Progenitor cell of endocrine pancreas (in vitro differentiated cells): Measurements from ENCODE around the gene PLA2G4D. TPM values are rescaled to one million over a fixed set of nuclear protein-coding genes. Genes with fewer than 3 reads are reported as not detected.
"Not testable (repeated sequence)": the region's sequence is repeated elsewhere in the genome, so short reads cannot be mapped to it uniquely, and the experiment has no call there.

Experiments used
- DNase-seq: peaks from one replicate; pipeline ENCODE4 v3.0.0; 2021; ENCODE audit warnings: low spot score; ENCODE audit not compliant: unreplicated experiment
- H3K27ac Mint-ChIP-seq: 2 replicates; pipeline ENCODE4 v1.8.0; 2021; ENCODE audit warnings: mild to moderate bottlenecking, moderate library complexity, mixed read lengths
- H3K27me3 Mint-ChIP-seq: 2 replicates; pipeline ENCODE4 v1.8.0; 2021; ENCODE audit warnings: mixed read lengths
- H3K36me3 Mint-ChIP-seq: 2 replicates; pipeline ENCODE4 v1.8.0; 2022; ENCODE audit warnings: mixed read lengths; ENCODE audit not compliant: insufficient read depth
- H3K4me1 Mint-ChIP-seq: 2 replicates; pipeline ENCODE4 v1.8.0; 2021; ENCODE audit warnings: low read depth, mixed read lengths
- H3K4me3 Mint-ChIP-seq: 2 replicates; pipeline ENCODE4 v1.8.0; 2021; ENCODE audit warnings: low read depth, mild to moderate bottlenecking, moderate library complexity, mixed read lengths
- H3K9me3 Mint-ChIP-seq: 2 replicates; pipeline ENCODE4 v1.8.0; 2021; ENCODE audit warnings: low read depth, mixed read lengths
- CTCF ChIP-seq: fragments of 200-600 bp; sonication (generic); IDR thresholded peaks from one replicate; pipeline ENCODE4 v1.5.0; 2021; ENCODE audit warnings: antibody characterized with exemption, mild to moderate bottlenecking; ENCODE audit not compliant: unreplicated experiment
- total RNA-seq: library from RNA; stranded (reverse); gene quantifications from 2 replicates; pipeline ENCODE4 v1.2.1, GENCODE V29; 2021

PLA2G4D gene
- total RNA-seq, 1 donor from 2014 or later: not detected

- Mint-ChIP-seq H3K27ac (no peak overlapping the region), H3K36me3 (no peaks in the 10 kb centered on the region), H3K27me3 (peaks cover 7% of the 10 kb centered on the region), H3K4me3 (no peak overlapping the region), H3K4me1 (peaks cover under 1% of the 10 kb centered on the region), H3K9me3 (no peaks in the 10 kb centered on the region)
- no peak for TF ChIP-seq CTCF
- no peak for DNase-seq
Measured at GRCh38 chr15:42097018-42097417, 2.7 kb upstream of the PLA2G4D start.

GRCh38 chr15:42093966-42094365 lies 396 bp downstream of the PLA2G4D start:
- H3K27ac Mint-ChIP-seq: no peak overlapping the region
- no peaks in the 10 kb centered on the region for H3K9me3 Mint-ChIP-seq
- TF ChIP-seq CTCF: no peak
- H3K4me3 Mint-ChIP-seq: no peak overlapping the region
- H3K27me3 Mint-ChIP-seq: peaks cover 14% of the 10 kb centered on the region
- no peaks in the 10 kb centered on the region for H3K36me3 Mint-ChIP-seq
- peaks cover 2% of the 10 kb centered on the region for H3K4me1 Mint-ChIP-seq
- DNase-seq: no peak

- no peaks in the 10 kb centered on the region for H3K36me3 Mint-ChIP-seq
- H3K4me1 Mint-ChIP-seq: peaks cover 3% of the 10 kb centered on the region
- peaks cover 14% of the 10 kb centered on the region for H3K27me3 Mint-ChIP-seq
- no peaks in the 10 kb centered on the region for H3K9me3 Mint-ChIP-seq
- H3K27ac Mint-ChIP-seq: no peak overlapping the region
- TF ChIP-seq CTCF: no peak
- no peak overlapping the region for H3K4me3 Mint-ChIP-seq
- DNase-seq: no peak
Measured at GRCh38 chr15:42092398-42093318, 1.7 kb downstream of the PLA2G4D start.

GRCh38 chr15:42091753-42092397 lies 2.5 kb downstream of the PLA2G4D start:
- H3K27me3 Mint-ChIP-seq: peaks cover 14% of the 10 kb centered on the region
- not testable (repeated sequence) for H3K9me3 Mint-ChIP-seq, DNase-seq, H3K36me3 Mint-ChIP-seq, H3K4me3 Mint-ChIP-seq, H3K4me1 Mint-ChIP-seq
- H3K27ac Mint-ChIP-seq: peak overlapping the region; percentile 50

GRCh38 chr15:42090781-42091180 lies 3.6 kb downstream of the PLA2G4D start:
- H3K4me3 Mint-ChIP-seq: no peak overlapping the region
- DNase-seq: no peak
- peaks cover 16% of the 10 kb centered on the region for H3K27me3 Mint-ChIP-seq
- H3K27ac Mint-ChIP-seq: no peak overlapping the region
- TF ChIP-seq CTCF: no peak
- H3K9me3 Mint-ChIP-seq: no peaks in the 10 kb centered on the region
- no peaks in the 10 kb centered on the region for H3K36me3 Mint-ChIP-seq
- H3K4me1 Mint-ChIP-seq: peaks cover 3% of the 10 kb centered on the region
